OCI-LY7 (cell line): ENCODE results near the gene PSME3IP1. TPM values are rescaled to one million over a fixed set of nuclear protein-coding genes. Genes with fewer than 3 reads are reported as not detected.

ENCODE experiments used
- BruUV-seq: library from RNA; stranded (reverse); fragments of 400-500 nt; replicated peaks from 2 replicates; lab custom pipeline; 2021; lab: Mats Ljungman, UMichigan
- CTCF ChIA-PET: fragments of 300-600 bp; sonication (Branson Sonifier 250); formaldehyde crosslinking; loops from one replicate; lab custom pipeline; 2022; ENCODE audit warnings: antibody characterized with exemption; ENCODE audit not compliant: unreplicated experiment; lab: Charles Lee
- POLR2A ChIA-PET: fragments of 300-600 bp; sonication (Branson Sonifier 250); formaldehyde crosslinking; loops from one replicate; lab custom pipeline; 2022; ENCODE audit warnings: antibody characterized with exemption; lab: Charles Lee
- DNase-seq: peaks from one replicate; pipeline ENCODE4 v3.0.0-alpha.2; 2015; ENCODE audit warnings: low spot score
- H2AFZ ChIP-seq: fragments of 200-600 bp; sonication (generic), shearing (Covaris generic); 2 replicates; pipeline ENCODE4 v1.6.1; 2014; ENCODE audit warnings: mild to moderate bottlenecking, antibody characterized with exemption, low read length, moderate library complexity
- H3K27ac ChIP-seq: fragments of 200-600 bp; sonication (generic); 2 replicates; pipeline ENCODE4 v1.5.1; 2014; ENCODE audit warnings: mixed run types, low read depth, mild to moderate bottlenecking, moderate library complexity, low read length, inconsistent platforms; ENCODE audit not compliant: poor library complexity, severe bottlenecking
- H3K36me3 ChIP-seq: fragments of 200-600 bp; sonication (generic); 2 replicates; pipeline ENCODE4 v1.6.1; 2014; ENCODE audit warnings: mild to moderate bottlenecking, antibody characterized with exemption, low read length, moderate library complexity, mixed read lengths; ENCODE audit not compliant: insufficient read depth
- H3K4me1 ChIP-seq: fragments of 200-600 bp; sonication (generic); 2 replicates; pipeline ENCODE4 v1.5.1; 2014; ENCODE audit warnings: mild to moderate bottlenecking, low read length; ENCODE audit not compliant: insufficient read depth, poor library complexity, severe bottlenecking
- H3K4me2 ChIP-seq: fragments of 200-600 bp; sonication (generic); 2 replicates; pipeline ENCODE4 v1.6.1; 2014; ENCODE audit warnings: mild to moderate bottlenecking, low read length
- H3K4me3 ChIP-seq: fragments of 200-600 bp; sonication (generic); 2 replicates; pipeline ENCODE4 v1.5.1; 2014; ENCODE audit warnings: mild to moderate bottlenecking, low read depth, low read length; ENCODE audit not compliant: poor library complexity, severe bottlenecking
- H3K79me2 ChIP-seq: fragments of 200-600 bp; sonication (generic); 2 replicates; pipeline ENCODE4 v1.6.1; 2016; ENCODE audit warnings: low read depth, mild to moderate bottlenecking, low read length, moderate library complexity, mixed read lengths; ENCODE audit not compliant: insufficient read depth
- H3K9me2 ChIP-seq: fragments of 200-600 bp; sonication (generic); 2 replicates; pipeline ENCODE4 v1.6.1; 2016; ENCODE audit warnings: mild to moderate bottlenecking, low read length, mixed read lengths; ENCODE audit not compliant: insufficient read depth
- H3K9me3 ChIP-seq: fragments of 200-600 bp; sonication (generic); 2 replicates; pipeline ENCODE4 v1.6.1; 2014; ENCODE audit warnings: mild to moderate bottlenecking, mixed run types, low read length, mixed read lengths
- H4K20me1 ChIP-seq: fragments of 200-600 bp; sonication (generic); 2 replicates; pipeline ENCODE4 v1.6.1; 2014; ENCODE audit warnings: mild to moderate bottlenecking, antibody characterized with exemption, low read length, moderate library complexity, mixed read lengths; ENCODE audit not compliant: insufficient read depth
- EZH2phosphoT487 ChIP-seq: fragments of 200-600 bp; sonication (generic); IDR thresholded peaks from 2 replicates; pipeline ENCODE4 v1.6.1; 2018; ENCODE audit warnings: low read depth, borderline replicate concordance, mild to moderate bottlenecking, mixed run types, antibody characterized with exemption, low read length, moderate library complexity, mixed read lengths
- intact Hi-C: fragments of 100-400 bp; cut with micrococcal nuclease; formaldehyde crosslinking; loops from one replicate; pipeline ENCODE4 v1.10.0; 2022; ENCODE audit not compliant: unreplicated experiment
- total RNA-seq, 2 experiments: library from RNA; depleted of rRNA in 1 of 2; stranded (reverse); fragments of >200 nt in 1 of 2; shearing (Covaris generic) in 1 of 2; gene quantifications; 2 replicates each; pipeline ENCODE4 v1.2.3, GENCODE V29; 2014 to 2022
- TF ChIP-seq, protein P1 (sequence below): fragments of 200-600 bp; sonication (generic); conservative IDR thresholded peaks from 2 replicates; pipeline ENCODE4 v1.5.1; 2014; ENCODE audit warnings: mild to moderate bottlenecking, antibody characterized with exemption, low read length, moderate library complexity, mixed read lengths

Gene PSME3IP1
- total RNA-seq, 2 experiments from 2014 or later: 89.5 to 152 TPM

DNA sequence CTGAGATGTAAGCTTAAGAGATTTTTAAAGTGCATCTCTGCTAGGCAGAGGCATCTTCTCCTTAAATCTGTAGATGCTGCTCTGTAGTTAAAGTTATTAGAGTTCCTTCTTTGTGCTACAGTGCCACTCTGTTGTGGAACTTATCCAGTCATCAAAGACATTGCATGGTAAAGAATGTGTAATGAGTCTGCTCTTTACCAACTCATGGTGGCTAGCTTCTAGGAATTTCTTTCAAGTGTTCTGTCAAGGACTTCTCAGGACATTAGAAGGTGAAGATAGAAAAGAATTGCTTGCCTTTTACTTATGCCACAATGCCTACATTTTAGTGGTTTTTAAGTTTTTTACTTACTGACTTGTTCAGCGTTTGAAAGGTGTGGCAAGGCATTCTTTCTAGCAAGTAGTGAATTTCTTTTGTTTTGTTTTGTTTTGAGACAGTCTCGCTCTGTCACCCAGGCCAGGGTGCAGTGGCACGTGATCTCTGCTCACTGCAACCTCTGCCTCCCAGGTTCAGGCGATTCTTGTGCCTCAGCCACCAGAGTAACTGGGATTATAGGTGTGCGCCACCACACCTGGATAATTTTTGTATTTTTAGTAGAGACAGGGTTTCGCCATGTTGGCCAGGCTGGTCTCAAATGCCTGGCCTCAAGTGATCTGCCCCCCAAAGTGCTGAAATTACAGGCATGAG lies 39.0 kb upstream of the PSME3IP1 start:
- POLR2A ChIA-PET: interaction anchor here (1.8 kb wide), 1 partner anchor 10 kb away, joined by 5 read pairs; no protein-coding TSS in a partner anchor
- no peak overlapping the region for H3K4me2 ChIP-seq
- TF ChIP-seq, protein P1, sequence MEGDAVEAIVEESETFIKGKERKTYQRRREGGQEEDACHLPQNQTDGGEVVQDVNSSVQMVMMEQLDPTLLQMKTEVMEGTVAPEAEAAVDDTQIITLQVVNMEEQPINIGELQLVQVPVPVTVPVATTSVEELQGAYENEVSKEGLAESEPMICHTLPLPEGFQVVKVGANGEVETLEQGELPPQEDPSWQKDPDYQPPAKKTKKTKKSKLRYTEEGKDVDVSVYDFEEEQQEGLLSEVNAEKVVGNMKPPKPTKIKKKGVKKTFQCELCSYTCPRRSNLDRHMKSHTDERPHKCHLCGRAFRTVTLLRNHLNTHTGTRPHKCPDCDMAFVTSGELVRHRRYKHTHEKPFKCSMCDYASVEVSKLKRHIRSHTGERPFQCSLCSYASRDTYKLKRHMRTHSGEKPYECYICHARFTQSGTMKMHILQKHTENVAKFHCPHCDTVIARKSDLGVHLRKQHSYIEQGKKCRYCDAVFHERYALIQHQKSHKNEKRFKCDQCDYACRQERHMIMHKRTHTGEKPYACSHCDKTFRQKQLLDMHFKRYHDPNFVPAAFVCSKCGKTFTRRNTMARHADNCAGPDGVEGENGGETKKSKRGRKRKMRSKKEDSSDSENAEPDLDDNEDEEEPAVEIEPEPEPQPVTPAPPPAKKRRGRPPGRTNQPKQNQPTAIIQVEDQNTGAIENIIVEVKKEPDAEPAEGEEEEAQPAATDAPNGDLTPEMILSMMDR: no peak
- no peak for TF ChIP-seq EZH2phosphoT487
- no peak for DNase-seq
- H3K27ac ChIP-seq: no peak overlapping the region
- H4K20me1 ChIP-seq: no peaks in the 10 kb centered on the region
- intact Hi-C loops: no loop called here
- H2AFZ ChIP-seq: no peak overlapping the region
- no TSS peak for BruUV-seq
- CTCF ChIA-PET: no interaction called here
- no peaks in the 10 kb centered on the region for H3K9me2 ChIP-seq
- H3K4me3 ChIP-seq: no peak overlapping the region
- H3K36me3 ChIP-seq: peaks cover 90% of the 10 kb centered on the region
- H3K79me2 ChIP-seq: no peaks in the 10 kb centered on the region
- no peaks in the 10 kb centered on the region for H3K4me1 ChIP-seq
- peaks cover 2% of the 10 kb centered on the region; the same call in 1 of the 2 replicates for H3K9me3 ChIP-seq

DNA sequence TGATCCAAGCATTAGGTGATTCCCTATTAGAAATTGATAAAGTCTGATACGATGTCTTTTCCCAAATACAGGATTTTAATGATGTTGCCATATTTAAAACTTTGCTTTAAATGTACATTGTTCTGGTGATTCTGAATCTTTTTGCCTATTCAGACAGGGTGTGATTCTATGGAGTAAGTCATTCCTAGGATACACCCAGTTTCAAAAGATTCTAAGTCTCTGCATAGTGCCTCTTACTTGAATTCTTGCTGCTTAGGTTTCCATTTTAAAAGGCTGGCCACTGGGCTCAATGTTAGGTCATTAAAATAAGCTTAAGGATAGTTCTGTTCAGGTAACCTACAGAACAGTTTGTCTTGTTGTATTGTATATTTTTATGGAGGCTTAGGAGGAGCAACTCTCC lies 37.2 kb upstream of the PSME3IP1 start:
- Histone ChIP-seq H2AFZ (no peak overlapping the region), H3K4me3 (no peak overlapping the region), H3K9me3 (peaks cover 8% of the 10 kb centered on the region; the same call in 1 of the 2 replicates), H3K27ac (no peak overlapping the region), H3K9me2 (no peaks in the 10 kb centered on the region), H3K36me3 (peaks cover 93% of the 10 kb centered on the region), H4K20me1 (no peaks in the 10 kb centered on the region), H3K79me2 (no peaks in the 10 kb centered on the region), H3K4me1 (no peaks in the 10 kb centered on the region), H3K4me2 (no peak overlapping the region)
- no peak for DNase-seq
- CTCF ChIA-PET: no interaction called here
- TF ChIP-seq EZH2phosphoT487: no peak
- TF ChIP-seq, protein P1: no peak
- POLR2A ChIA-PET: interaction anchor here (1.8 to 2.1 kb wide), 2 partner anchors 10 to 13 kb away, joined by 4 to 5 read pairs; no protein-coding TSS in a partner anchor
- no TSS peak for BruUV-seq
- intact Hi-C loops: no loop called here

DNA sequence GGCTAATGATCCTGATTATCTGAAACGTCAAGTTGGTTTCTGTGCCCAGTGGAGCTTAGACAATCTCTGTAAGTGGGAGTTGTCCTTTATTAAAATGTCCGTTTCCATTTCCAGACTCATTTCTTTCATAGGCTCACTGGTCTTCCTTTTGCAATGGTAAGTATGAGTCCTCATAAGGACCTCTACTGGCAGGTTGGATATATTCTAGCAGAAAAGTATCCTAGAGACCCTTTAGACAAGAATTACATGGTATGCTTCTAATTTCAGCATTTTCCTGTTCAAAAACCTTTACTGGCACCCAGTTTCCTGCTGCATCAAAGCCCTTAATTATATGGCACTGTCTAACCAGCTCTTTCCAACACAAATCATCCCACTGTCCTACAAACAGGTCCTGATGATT lies 31.1 kb upstream of the PSME3IP1 start:
- ChIA-PET CTCF (no interaction called here), POLR2A (no interaction called here)
- Histone ChIP-seq H2AFZ (no peak overlapping the region), H3K4me1 (no peaks in the 10 kb centered on the region), H3K9me3 (peaks cover 32% of the 10 kb centered on the region; the same call in 1 of the 2 replicates), H4K20me1 (no peaks in the 10 kb centered on the region), H3K36me3 (peaks cover 96% of the 10 kb centered on the region), H3K4me3 (no peak overlapping the region), H3K79me2 (no peaks in the 10 kb centered on the region), H3K4me2 (no peak overlapping the region), H3K27ac (no peak overlapping the region), H3K9me2 (no peaks in the 10 kb centered on the region)
- no TSS peak for BruUV-seq
- TF ChIP-seq EZH2phosphoT487: no peak
- TF ChIP-seq, protein P1: no peak
- no peak for DNase-seq
- intact Hi-C loops: no loop called here
